T-helper 1 cell (primary cell): Measurements from ENCODE around the gene LRCH1.

ENCODE experiments used
- DNase-seq, 5 donors: peaks; one replicate each; pipeline ENCODE4 v3.0.0-alpha.2; 2012 to 2020

Gene LRCH1

DNA sequence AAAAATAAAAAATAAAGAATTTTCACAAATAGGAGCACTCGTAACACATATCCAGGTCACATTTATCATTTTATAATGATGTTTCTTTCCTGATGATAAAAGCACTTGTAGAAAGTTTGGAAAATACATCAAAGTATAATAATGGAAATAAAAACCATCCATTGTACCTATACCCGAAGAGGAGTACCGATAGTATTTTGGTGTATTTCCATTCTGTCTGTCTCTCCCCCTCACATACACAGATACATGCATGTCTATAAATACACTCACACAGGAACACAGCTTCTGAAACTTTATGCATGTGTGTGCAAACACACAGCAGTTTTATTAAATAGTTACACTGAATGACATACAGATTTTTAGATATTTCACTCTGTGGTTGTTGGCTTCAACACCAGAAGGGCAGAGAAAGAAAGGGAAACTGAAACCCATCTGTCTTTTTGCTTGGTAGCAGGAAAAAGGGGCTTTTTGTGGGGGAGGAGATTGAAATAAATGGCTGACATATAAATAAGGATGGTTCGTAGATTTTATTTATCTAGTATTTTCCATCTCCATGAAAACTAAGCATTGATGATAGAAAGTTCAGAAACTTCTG, 114.8 kb downstream of the LRCH1 start:
- DNase-seq: peak in 1 of 5 donors; percentile 69

DNA sequence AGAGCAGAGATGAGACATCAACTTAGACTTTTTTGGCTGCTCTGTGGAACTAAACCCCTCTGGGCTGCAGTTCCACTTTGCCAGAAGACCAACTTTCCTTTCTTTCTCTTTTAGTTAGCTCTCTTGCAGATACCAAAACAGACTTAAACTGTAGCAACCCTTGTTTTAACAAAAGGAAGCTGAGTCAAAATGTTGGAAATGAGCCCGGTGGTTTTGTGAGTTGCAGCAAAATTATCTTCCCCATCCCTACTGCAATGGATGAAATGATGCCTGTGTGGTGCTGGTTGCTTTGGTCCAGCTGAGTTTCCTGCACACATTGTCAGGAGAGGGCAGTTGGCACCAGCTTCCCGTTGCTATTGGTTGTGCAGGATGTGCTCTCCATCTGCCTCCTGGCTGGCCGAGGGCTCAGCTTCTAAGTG, 115.3 kb downstream of the LRCH1 start:
- peak in 1 of 5 donors; percentile 62 for DNase-seq

DNA sequence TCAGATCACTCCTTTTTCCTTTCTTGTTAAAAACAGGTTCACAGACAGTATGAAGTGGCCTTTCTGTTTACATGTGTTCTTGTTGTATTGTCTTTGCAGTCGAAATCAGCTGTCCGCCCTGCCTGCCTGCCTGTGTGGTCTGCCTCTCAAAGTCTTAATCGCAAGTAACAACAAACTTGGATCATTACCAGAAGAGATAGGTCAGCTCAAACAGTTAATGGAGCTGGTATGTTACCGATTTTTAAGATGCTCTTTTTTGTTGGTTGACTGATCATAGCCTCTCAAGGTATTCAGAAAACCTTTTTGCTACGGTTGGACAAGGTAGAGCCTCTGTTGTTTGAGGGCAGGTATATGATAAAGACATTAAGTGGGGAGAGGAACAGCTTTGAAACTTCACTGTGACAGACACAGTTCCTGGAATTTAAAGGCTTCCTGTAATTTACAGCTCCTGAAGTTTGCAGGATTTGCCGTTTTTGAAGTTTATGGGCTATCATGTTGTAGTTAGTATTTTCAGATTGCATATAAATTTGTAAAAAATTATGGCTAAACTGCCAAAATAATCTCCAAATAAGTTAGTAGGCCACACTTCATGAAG, 116.1 kb downstream of the LRCH1 start:
- DNase-seq: no peak

DNA sequence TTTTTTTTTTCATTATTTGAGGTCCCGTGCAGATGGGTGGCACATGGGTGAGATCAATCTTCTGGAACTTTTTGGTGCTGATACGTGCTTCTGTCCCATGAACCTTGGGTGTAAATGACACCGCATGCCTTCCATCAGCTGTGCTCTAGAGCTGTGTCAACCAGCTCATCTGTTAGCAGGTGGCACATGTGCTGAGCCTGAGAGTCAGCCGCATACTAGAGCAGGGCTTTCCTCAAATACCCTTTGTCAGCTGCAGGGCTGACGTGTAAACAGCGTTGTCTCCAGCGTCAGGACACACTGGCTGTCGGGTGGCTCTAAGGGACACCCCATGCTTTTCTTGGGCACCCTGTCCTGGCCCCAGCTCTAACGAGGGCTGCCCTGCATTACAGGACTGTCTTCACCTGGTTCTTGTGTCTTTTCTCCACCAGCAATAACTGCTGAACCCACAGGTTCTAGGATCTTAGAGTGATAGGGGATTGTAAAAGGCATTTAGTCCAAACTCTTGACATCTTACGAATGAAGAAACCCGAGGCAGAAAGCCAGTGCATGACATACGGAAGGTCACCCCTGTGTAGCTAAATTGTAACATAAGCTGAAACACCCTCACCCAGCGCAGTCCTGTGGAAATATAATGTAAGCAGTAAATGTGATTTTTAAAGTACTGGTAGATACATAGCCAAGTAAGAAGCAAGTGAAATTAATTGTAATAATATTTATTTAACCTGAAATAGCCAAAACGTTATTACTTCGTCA, 119.5 kb downstream of the LRCH1 start:
- no peak for DNase-seq

DNA sequence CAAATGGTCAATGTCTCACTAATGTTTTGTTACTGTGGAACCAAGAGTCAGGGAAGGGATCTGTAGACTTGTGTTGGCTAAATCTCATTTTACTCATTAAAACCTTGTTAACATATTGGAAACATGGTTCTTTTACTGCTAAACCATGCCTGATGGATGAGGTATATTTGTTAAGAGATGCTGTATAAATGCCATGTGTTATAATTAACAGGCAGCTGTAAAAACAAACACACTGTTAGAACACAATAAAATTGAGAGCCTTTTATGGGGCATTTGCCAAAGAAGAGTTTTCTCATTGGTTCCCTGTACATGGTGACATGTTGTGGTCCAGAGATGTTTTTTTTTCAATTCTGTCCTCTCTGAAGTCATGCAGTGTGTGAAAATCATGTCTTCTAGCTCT, 122.0 kb downstream of the LRCH1 start:
- DNase-seq: no peak

DNA sequence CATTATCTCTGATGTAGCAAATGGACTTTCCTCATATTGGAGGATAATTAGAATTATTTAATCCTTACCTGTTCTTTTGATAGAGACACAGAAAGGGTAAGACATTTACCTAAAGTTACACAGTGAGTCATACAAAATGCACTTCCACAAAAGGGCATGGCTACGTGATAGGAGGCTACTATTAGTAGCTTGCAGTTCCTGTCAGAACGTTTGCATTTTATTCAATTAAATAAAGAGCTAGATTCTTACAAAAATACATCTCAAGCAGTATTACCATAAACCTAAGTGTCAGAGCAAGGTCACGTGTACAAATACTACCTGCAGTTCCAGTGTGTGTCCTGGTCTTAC, 123.4 kb downstream of the LRCH1 start:
- DNase-seq: no peak

DNA sequence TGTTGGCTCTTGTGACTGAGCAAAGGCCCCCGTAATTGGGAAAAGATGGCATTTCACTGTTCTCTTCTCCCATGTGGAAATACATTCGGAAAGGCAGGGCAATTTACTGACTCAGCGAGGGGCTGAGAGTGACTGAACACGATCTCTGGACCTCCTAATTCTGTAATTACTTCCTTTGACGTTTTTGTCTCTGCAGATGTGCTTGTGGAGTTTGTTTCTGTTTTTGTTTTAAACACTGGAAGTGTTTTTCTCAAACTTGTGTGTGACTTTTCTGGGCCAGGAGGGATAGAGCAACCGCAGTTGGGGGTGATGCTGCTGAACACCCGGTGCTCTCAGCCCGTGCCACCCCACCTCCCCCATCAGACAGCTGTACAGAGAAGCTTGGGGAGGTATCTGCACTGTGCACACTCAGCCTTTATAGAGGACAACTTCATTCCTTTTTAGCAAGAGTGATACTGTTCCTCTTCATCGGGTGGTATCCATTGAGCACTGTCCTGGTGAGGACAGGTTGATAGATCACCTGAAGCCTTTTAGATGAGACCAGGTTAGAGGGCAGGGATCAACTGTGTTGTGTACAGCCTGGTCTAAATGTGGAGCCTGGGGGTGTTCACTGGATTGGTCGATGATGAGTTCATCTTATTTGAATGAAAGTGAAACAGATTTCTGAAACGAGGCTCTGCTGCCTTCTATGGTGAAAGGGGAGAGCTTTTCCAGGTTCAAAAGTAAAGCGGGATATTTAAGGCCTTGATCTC, 126.6 kb downstream of the LRCH1 start:
- peak in 1 of 5 donors; percentile 51 for DNase-seq

DNA sequence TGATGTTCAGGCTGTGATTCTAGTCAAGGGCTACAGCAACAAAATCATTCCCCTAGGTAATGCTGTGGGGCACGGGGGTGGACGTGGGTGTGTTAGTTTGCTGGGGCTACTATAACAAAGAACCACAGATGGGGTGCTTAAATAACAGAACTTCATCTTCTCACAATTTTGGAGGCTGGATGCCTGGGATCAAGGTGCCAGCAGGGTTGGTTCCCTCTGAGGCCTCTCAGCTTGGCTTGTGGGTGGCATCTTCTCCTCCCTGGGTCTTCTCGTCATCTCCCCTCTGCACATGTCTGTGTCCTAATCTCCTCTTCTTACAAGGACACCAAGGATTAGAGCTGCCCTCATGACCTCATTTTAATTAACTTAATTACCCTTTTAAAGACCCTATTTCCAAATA, 129.0 kb downstream of the LRCH1 start:
- DNase-seq: no peak

DNA sequence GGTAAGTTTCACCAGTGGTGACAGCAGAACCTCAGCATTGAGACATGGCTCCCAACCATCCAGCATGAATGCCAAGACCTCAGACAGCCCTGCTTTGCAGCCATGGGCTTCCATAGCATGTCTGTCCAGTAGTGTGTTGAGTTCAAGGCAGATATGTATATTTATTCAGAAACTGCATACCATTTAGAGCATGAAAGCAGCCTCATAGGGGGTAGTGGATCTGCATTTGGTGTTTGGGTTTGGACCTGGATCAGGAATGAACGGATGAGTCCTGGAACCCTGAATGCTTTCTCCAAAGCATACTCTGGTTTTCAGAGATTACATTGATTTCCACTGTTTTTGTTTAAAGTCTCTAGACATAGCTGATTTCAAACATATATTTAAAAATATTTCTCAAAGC, 129.7 kb downstream of the LRCH1 start:
- no peak for DNase-seq

DNA sequence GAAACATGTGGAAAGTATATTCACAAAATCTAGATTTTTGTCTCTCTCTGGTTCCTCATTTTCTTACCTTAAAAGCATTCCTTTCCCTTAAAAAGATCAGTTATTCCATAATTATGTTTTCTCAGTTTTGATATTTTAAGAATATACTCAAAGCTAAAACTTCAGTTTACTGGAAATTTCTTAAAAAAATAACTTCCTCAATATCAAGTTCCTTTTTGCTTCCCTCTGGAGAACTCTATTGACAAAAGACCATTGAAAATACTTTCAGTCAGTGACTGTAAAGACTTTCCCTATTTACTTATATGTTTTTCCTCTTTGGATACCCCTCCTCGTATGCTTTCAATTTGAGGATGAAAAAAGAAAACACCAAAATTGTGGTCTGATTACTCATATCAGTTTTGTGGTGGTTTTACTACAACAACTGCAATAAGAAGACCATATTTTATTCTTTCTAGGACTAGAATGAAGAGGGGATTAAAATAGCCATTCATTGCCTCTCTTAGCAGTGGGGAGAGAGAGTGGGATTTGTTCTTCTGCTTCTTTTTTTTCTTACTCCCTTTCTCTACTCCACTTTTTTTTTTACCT, 130.8 kb downstream of the LRCH1 start:
- DNase-seq: peak in 1 of 5 donors; percentile 23

DNA sequence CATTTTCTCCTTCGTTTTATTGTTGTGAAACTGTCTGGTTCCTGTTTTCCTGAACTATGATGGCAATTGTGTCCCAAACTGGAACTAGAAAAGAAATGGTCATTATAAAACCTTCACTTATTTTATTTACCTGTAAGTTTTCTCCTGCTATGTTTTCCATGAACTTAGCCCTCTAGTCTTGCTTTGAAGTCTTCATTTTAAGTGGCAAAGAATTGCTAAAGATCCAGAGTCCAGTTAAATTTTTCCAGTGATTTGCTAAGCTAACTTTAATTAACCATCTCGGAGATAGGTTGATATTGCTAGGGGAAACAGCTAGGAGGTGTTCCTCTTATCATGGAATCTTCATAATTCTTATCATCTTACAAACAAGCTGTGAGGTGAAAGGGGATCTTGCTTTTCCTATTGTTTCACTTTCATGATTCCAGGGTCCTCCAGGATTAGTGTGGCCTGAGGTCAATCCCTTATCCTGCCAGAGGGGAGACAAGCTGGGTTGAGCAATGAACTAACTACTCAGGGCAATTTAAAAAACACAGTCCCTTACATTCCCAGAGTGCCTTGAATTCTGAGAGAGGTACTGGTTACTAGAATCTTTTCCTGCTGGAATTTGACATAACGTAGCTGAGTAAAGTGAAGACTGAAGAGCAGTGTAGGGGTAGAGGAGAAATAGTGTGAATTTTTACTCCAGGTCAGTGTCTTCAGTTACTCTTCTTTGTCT, 131.5 kb downstream of the LRCH1 start:
- no peak for DNase-seq

DNA sequence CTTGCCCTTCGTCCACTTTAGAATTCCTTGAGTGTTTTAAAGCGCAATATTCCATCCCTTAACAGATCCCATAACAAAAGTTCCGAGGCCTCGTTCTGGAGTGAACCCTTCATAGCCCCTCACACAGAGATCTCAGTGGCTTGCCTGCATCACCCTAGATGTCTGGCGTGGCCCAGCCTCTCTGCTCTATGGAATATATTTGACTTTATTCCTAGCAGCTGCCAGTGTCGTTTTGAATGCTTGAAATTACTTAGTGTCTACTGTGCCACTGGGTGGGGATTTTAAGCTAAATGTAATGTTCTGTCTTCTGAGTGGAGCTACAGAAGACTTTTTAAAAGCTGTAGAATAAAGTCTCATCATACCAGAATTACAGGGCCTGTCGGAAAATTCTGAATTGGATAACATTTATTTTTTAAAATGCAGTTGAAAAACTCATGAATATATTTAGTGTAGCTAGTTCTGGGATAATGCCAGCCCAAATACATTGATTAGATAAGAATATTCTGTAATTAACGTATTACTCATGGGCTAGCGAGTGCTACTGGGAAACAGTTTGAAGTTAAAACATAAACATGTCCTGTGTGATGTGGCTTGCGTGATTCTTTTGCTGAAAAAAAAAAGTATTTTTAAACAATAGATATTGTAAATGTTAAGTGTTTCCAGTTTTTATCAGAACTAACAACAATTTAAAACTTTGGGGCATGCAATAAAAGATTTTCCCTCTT, 132.2 kb downstream of the LRCH1 start:
- DNase-seq: no peak

DNA sequence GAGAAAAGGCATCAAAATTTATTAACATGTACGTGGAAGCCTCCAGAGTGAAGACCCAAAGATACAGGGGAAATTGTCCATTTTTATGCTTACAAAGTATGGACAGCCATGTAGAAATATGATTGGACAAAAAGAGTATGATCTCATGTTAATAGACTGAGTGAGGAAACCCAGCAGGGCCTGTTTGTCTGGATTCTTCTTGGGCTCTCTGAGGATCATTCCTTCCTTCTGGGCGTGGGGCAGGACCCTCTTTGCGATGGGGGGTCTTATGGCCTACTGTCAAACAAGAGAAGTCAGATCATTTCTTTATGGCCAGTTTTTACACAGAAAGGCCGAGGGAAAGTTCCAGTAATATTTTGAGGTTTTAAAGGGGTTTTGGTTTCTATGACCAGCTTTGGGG, 133.2 kb downstream of the LRCH1 start:
- no peak for DNase-seq

DNA sequence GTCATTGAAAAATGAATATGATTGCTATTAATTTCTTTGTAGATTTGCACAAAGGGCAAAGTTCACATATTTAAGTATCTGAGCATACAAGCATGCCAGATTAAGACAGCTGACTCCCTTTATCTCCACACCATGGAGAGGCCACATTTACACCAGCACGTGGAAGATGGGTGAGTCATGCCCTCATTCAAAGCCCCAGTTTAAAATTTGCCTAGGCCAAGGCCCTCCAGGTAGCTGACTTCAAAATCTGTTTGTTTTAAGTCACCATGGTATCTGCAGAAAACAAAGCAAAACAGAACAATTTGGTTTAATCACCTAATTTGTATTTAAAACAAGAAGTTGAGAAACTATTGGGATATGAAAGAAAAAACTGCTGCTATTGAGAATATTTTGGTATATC, 134.8 kb downstream of the LRCH1 start:
- no peak for DNase-seq

DNA sequence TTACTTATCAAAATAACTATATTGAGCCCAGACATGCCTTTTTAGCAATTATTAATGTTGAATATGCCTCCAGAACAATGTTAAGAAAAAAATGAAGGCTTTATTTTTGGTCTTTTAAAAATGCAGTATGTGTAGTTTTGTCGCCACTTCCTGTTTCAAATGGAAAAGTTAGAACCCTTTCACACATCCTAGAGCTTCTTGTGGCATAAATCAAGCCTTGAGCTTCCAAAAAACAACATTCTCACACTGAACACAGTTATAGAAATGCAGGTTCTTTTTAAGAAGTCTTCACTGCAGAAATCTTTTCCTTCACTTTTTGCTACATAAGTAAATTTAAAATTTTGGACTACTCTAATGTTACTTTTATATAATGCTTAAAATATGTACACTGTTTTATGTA, 135.3 kb downstream of the LRCH1 start:
- DNase-seq: no peak

DNA sequence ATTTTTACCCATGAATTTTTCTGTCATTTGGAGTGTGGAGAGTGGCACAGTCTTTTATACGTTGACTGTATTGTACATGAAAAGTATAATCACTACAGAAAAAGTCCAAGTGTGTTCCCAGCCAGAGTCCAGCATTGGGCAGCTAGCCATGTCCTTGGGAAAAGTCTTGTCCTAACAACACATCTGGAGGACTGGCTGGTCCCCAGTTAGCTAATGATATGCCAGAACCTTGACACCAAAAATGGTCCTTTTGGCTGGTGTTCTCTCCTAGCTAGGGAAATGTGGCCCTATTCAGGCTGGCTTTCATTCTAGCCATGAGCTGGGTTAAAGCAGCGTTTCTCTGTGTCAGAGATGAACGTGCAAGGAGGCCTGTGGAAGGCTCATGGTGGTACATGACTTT, 145.0 kb downstream of the LRCH1 start:
- no peak for DNase-seq

DNA sequence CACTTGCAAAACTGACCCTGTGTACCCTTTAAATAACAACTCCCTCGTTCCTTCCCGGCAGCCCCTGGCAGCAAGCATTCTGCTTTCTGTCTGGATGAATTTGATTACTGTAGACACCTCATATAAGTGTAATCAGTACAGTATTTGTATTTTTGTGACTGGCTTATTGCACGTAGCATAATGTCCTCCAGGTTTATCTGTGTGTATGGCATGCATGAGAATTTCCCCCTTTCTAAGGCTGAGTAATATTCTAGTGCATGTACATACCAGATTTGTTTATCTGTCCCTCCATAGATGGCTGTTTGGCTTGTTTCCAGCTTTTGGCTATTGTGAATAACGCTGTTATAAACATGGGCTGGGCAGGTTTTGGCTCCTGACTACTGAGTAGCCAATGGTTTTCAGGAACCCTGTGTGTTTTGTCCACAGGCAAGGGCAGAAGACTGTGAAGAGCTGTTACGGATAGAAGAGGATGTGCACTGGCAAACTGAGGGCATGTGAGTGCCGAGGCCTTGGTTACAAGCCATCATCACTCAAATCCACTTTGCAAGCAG, 146.0 kb downstream of the LRCH1 start:
- no peak for DNase-seq

DNA sequence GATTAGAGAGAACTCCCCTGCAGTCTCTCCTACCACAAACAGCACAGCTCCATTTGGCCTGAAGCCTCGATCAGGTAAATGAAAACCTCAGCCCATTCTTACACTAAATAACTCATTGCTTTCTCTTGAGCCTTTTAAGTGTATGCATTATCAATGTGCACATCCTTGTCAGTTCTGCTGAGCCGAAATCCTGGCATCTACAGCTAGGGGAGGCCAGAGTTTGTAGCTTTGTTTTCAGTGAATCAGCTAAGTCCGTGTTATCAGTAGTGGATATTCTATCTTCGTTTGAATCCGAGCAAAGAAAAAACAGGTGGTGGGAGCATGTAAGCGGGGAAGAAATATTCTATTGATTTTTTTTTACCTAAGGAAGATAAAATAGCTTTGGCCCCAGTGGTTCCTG, 159.6 kb downstream of the LRCH1 start:
- no peak for DNase-seq

DNA sequence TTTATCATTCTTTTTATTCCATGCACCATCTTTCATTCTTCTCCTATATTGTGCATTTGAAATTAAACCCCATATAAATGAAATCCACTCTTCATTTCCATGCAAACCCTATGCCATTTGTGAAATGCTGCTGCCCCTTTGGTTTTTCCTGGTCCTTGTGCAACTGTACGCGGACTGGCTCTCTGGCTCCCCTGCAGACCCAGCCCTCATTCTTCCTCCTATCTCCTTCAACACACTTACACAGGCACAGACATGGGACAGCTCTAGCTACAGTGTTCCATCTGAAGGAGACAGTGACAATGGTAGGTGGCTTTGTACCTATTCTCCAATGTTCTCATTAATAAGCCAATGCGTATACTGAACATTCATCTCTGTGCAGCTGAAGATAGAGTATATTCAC, 162.4 kb downstream of the LRCH1 start:
- no peak for DNase-seq

DNA sequence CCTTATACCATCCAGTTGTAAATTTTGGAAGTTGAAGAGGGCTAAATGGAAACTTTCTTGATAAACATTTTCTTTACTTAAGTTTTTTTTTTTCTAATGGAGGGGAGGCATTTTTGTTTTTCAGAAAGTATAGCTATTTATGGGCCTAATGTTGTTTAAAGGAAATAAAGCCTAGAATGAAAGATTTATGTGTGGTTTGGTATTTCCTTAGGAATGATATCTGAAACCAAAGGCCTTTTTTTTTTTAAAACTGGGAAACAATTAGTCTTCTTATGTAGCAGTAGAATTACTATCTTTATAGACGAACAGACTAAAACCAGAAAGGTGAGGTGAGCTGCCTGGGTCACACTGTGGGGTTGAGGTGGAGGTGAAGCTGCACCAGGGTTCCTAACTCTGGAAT, 163.9 kb downstream of the LRCH1 start:
- DNase-seq: no peak

DNA sequence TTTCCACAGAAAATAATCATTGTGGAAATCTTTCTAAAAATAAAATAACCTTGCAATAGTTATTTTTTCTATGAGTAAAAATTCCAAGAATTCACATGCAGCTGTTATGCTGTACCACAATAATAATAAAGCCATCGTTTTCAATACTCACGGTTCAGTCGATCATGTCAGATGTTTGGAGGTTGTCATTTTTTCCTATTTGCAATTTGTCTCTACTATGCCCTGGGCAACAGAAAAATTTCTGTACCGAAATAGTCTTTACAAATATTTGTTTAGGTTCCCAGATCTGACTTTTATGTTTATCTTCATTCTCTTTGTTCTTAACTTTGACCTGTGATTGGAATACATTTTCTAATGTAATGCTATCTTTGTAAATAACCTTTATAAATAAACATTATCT, 164.3 kb downstream of the LRCH1 start:
- DNase-seq: no peak

DNA sequence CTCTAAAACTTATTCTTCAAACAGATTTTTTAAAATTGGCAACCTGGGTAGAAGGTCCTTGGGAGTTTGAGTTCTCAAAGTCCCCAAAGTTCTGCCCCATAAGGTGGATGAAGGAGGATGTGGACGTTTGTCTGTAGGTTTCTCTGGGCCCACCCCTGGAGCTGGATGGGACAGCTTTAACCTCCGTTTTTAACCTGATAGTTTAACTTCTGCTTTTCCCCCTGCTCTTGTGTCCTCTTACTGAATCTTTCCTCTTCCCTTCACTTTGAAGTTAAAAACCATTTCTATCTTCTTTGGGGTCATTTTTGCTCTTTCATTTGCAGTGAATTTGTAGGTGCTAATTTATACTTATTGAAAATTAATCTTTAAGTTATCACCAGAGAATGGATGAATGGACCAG, 164.9 kb downstream of the LRCH1 start:
- DNase-seq: no peak
